H9 (cell line): ENCODE results near the gene FAM89B. TPM values are rescaled to one million over a fixed set of nuclear protein-coding genes. Genes with fewer than 3 reads are reported as not detected.

Experiments
- DNase-seq: peaks from one replicate; pipeline ENCODE4 v3.0.0-alpha.2; 2017
- H2AFZ ChIP-seq: one replicate; pipeline ENCODE4 v1.6.1; 2013; ENCODE audit warnings: mild to moderate bottlenecking, low read length, control low read depth, moderate library complexity
- H2AK5ac ChIP-seq: 2 replicates; pipeline ENCODE4 v1.6.1; 2013; ENCODE audit warnings: low read length, control low read depth, mixed read lengths; ENCODE audit not compliant: insufficient read length
- H2BK120ac ChIP-seq: one replicate; pipeline ENCODE4 v1.6.1; 2013; ENCODE audit warnings: low read depth, mild to moderate bottlenecking, low read length, control low read depth, inconsistent platforms; ENCODE audit not compliant: poor library complexity, severe bottlenecking
- H2BK12ac ChIP-seq: 2 replicates; pipeline ENCODE4 v1.6.1; 2013; ENCODE audit warnings: low read length, control low read depth, mixed read lengths, low read depth; ENCODE audit not compliant: insufficient read length
- H2BK15ac ChIP-seq: 2 replicates; pipeline ENCODE4 v1.6.1; 2013; ENCODE audit warnings: low read depth, low read length, control low read depth
- H2BK20ac ChIP-seq: one replicate; pipeline ENCODE4 v1.6.1; 2013; ENCODE audit warnings: low read depth, mild to moderate bottlenecking, low read length, control low read depth, inconsistent platforms; ENCODE audit not compliant: poor library complexity, severe bottlenecking
- H2BK5ac ChIP-seq: 2 replicates; pipeline ENCODE4 v1.6.1; 2013; ENCODE audit warnings: low read length, control low read depth, mixed read lengths; ENCODE audit not compliant: insufficient read length
- H3K14ac ChIP-seq: 2 replicates; pipeline ENCODE4 v1.6.1; 2013; ENCODE audit warnings: low read length, control low read depth; ENCODE audit not compliant: insufficient read depth
- H3K18ac ChIP-seq: 2 replicates; pipeline ENCODE4 v1.6.1; 2013; ENCODE audit warnings: low read depth, mild to moderate bottlenecking, mixed read lengths, low read length, control low read depth; ENCODE audit not compliant: insufficient read length
- H3K23ac ChIP-seq: 2 replicates; pipeline ENCODE4 v1.6.1; 2013; ENCODE audit warnings: low read length, control low read depth, mixed read lengths, low read depth; ENCODE audit not compliant: insufficient read length
- H3K23me2 ChIP-seq: 2 replicates; pipeline ENCODE4 v1.6.1; 2013; ENCODE audit warnings: low read depth, mild to moderate bottlenecking, mixed read lengths, low read length, control low read depth; ENCODE audit not compliant: insufficient read length, poor library complexity, severe bottlenecking
- H3K27ac ChIP-seq: 2 replicates; pipeline ENCODE4 v1.5.1; 2013; ENCODE audit warnings: low read length, control low read depth, mixed read lengths, low read depth; ENCODE audit not compliant: insufficient read length
- H3K27me3 ChIP-seq: 2 replicates; pipeline ENCODE4 v1.6.1; 2013; ENCODE audit warnings: low read length, control low read depth, inconsistent platforms; ENCODE audit not compliant: insufficient read depth
- H3K4ac ChIP-seq: 2 replicates; pipeline ENCODE4 v1.6.1; 2013; ENCODE audit warnings: low read depth, mild to moderate bottlenecking, control low read depth, inconsistent platforms, low read length, moderate library complexity
- H3K4me1 ChIP-seq: 2 replicates; pipeline ENCODE4 v1.6.1; 2013; ENCODE audit warnings: low read length, control low read depth, inconsistent platforms; ENCODE audit not compliant: insufficient read depth
- H3K4me2 ChIP-seq: 2 replicates; pipeline ENCODE4 v1.6.1; 2013; ENCODE audit warnings: low read length, control low read depth, mixed read lengths; ENCODE audit not compliant: insufficient read length, insufficient read depth
- H3K56ac ChIP-seq: 2 replicates; pipeline ENCODE4 v1.6.1; 2013; ENCODE audit warnings: low read depth, mild to moderate bottlenecking, mixed read lengths, low read length, control low read depth; ENCODE audit not compliant: insufficient read length
- H3K79me1 ChIP-seq: 2 replicates; pipeline ENCODE4 v1.6.1; 2013; ENCODE audit warnings: low read depth, mild to moderate bottlenecking, moderate library complexity, low read length, control low read depth, inconsistent platforms; ENCODE audit not compliant: insufficient read depth, poor library complexity, severe bottlenecking
- H3K79me2 ChIP-seq: 2 replicates; pipeline ENCODE4 v1.6.1; 2013; ENCODE audit warnings: low read length, control low read depth, inconsistent platforms; ENCODE audit not compliant: insufficient read depth
- H3K9ac ChIP-seq: 2 replicates; pipeline ENCODE4 v1.6.1; 2013; ENCODE audit warnings: low read length, control low read depth, mixed read lengths; ENCODE audit not compliant: insufficient read length; ENCODE audit errors: extremely low read depth
- H3K9me3 ChIP-seq: one replicate; pipeline ENCODE4 v1.6.1; 2013; ENCODE audit warnings: low read depth, low read length, inconsistent platforms; ENCODE audit not compliant: control insufficient read depth
- H3T11ph ChIP-seq: one replicate; pipeline ENCODE4 v1.6.1; 2013; ENCODE audit warnings: mild to moderate bottlenecking, low read length, control low read depth, inconsistent platforms
- H4K20me1 ChIP-seq: one replicate; pipeline ENCODE4 v1.6.1; 2013; ENCODE audit not compliant: control insufficient read depth, insufficient read length, insufficient read depth
- H4K5ac ChIP-seq: 2 replicates; pipeline ENCODE4 v1.6.1; 2013; ENCODE audit warnings: low read depth, mild to moderate bottlenecking, mixed read lengths, low read length, control low read depth; ENCODE audit not compliant: insufficient read length
- H4K8ac ChIP-seq: replicated peaks from 2 replicates; pipeline ENCODE4 v1.6.1; 2013; ENCODE audit warnings: low read length, control low read depth, mixed read lengths, low read depth; ENCODE audit not compliant: insufficient read length
- H4K91ac ChIP-seq: 2 replicates; pipeline ENCODE4 v1.6.1; 2013; ENCODE audit warnings: low read depth, mild to moderate bottlenecking, moderate library complexity, mixed read lengths, low read length, control low read depth; ENCODE audit not compliant: insufficient read length
- H3K27ac Mint-ChIP-seq, 3 experiments: 2 replicates in 2 of 3; 3 replicates in 1 of 3; pipeline ENCODE4 v1.8.0; 2020 to 2021; ENCODE audit warnings: mixed read lengths in 3 of 3, mild to moderate bottlenecking in 1 of 3, moderate library complexity in 1 of 3
- H3K27me3 Mint-ChIP-seq: 2 replicates; pipeline ENCODE4 v1.8.0; 2021; ENCODE audit warnings: low read depth, mild to moderate bottlenecking, moderate library complexity, mixed read lengths
- H3K36me3 Mint-ChIP-seq, 3 experiments: 2 replicates in 2 of 3; 3 replicates in 1 of 3; pipeline ENCODE4 v1.8.0; 2020 to 2021; ENCODE audit warnings: low read depth in 3 of 3, mixed read lengths in 3 of 3; ENCODE audit not compliant: insufficient read depth in 1 of 3
- H3K4me1 Mint-ChIP-seq, 2 experiments: 2 replicates each; pipeline ENCODE4 v1.8.0; 2020; ENCODE audit warnings: mixed read lengths in 2 of 2
- H3K4me3 Mint-ChIP-seq, 2 experiments: 2 replicates in 1 of 2; 3 replicates in 1 of 2; pipeline ENCODE4 v1.8.0; 2020 to 2021; ENCODE audit warnings: mild to moderate bottlenecking in 2 of 2, mixed read lengths in 2 of 2, moderate library complexity in 1 of 2
- H3K9me3 Mint-ChIP-seq, 2 experiments: 2 replicates in 1 of 2; 3 replicates in 1 of 2; pipeline ENCODE4 v1.8.0; 2020; ENCODE audit warnings: mild to moderate bottlenecking in 2 of 2, mixed read lengths in 2 of 2, moderate library complexity in 1 of 2
- WGBS: extraction: QIAGEN DNeasy Blood & Tissue Kit; methylation state at CpG from one replicate; pipeline ENCODE4 v1.1.7; 2013; ENCODE audit warnings: missing lambda C conversion rate, low lambda C conversion rate, mixed read lengths; ENCODE audit not compliant: insufficient read length; ENCODE audit errors: extremely low coverage; 5-methylcytosine and 5-hydroxymethylcytosine counted together
- total RNA-seq: library from RNA; stranded (reverse); gene quantifications from 2 replicates; pipeline ENCODE4 v1.2.1, GENCODE V29; 2021
- TF ChIP-seq, protein P1 (sequence below): fragments of 200-600 bp; sonication (generic); conservative IDR thresholded peaks from 3 replicates; pipeline ENCODE4 v1.8.0; 2021; ENCODE audit warnings: antibody characterized with exemption, mild to moderate bottlenecking

FAM89B gene
- total RNA-seq, 1 experiment from 2014 or later, result 21.7 TPM

DNA sequence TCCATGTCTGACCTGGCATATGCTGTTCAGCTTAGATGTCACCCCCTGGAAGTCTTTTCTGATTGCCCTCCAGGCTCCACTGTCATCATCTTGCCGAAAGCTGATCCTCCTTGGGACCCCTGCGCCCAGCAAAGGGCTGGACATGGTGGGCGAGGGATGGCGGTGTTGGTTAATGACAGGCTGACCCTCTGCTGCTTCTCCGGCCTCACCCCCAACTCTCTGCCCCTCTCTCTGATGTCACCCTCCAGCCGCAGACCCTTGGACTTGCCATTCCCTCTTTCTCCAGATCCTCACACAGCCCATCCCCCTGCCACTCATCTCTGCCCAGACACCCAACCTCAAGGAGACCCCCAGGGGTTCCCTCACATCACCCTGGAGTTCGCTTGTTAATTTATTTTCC, 5.8 kb downstream of the FAM89B start:
- Histone ChIP-seq H3K9ac (no peak overlapping the region), H2BK20ac (no peak overlapping the region)
- no peak overlapping the region; a peak in 1 of 5 replicates for H3K4me3 Mint-ChIP-seq

More for the DNA sequence above, 5.8 kb downstream of the FAM89B start:
- no peak overlapping the region for H2BK12ac ChIP-seq
- no CpG with 5 or more reads among the region's 7 CpGs for WGBS
- H3K14ac ChIP-seq, result no peak overlapping the region
- H3K4me1 ChIP-seq, result no peaks in the 10 kb centered on the region
- H3K23me2 ChIP-seq, result peaks cover 8% of the 10 kb centered on the region
- no peak overlapping the region for H2AK5ac ChIP-seq
- no peak overlapping the region for H2BK15ac ChIP-seq
- Mint-ChIP-seq H3K36me3 (peaks cover 0 to 7% (median 4%) of the 10 kb centered on the region in 3 experiments; a peak in 3 of 7 replicates), H3K27ac (no peak overlapping the region), H3K9me3 (no peaks in the 10 kb centered on the region), H3K27me3 (peaks cover 31% of the 10 kb centered on the region), H3K4me1 (peaks cover 18 to 31% of the 10 kb centered on the region in 2 experiments)
- no peak overlapping the region for H2BK120ac ChIP-seq
- H4K5ac ChIP-seq, result no peak overlapping the region
- DNase-seq, result no peak
- no peaks in the 10 kb centered on the region for H3K9me3 ChIP-seq
- no peaks in the 10 kb centered on the region for H3K79me1 ChIP-seq
- no peak overlapping the region for H2AFZ ChIP-seq
- no peaks in the 10 kb centered on the region for H4K20me1 ChIP-seq
- H3K4ac ChIP-seq, result no peak overlapping the region
- no peak overlapping the region for H3T11ph ChIP-seq
- H3K79me2 ChIP-seq, result no peaks in the 10 kb centered on the region
- peaks cover 8% of the 10 kb centered on the region; the same call in 1 of the 2 replicates for H3K27me3 ChIP-seq
- H3K18ac ChIP-seq, result no peak overlapping the region
- H4K8ac ChIP-seq, result no peak overlapping the region
- no peak overlapping the region for H3K4me2 ChIP-seq
- no peak overlapping the region for H3K56ac ChIP-seq
- no peak overlapping the region for H4K91ac ChIP-seq
- H3K23ac ChIP-seq, result no peak overlapping the region
- TF ChIP-seq, protein P1, sequence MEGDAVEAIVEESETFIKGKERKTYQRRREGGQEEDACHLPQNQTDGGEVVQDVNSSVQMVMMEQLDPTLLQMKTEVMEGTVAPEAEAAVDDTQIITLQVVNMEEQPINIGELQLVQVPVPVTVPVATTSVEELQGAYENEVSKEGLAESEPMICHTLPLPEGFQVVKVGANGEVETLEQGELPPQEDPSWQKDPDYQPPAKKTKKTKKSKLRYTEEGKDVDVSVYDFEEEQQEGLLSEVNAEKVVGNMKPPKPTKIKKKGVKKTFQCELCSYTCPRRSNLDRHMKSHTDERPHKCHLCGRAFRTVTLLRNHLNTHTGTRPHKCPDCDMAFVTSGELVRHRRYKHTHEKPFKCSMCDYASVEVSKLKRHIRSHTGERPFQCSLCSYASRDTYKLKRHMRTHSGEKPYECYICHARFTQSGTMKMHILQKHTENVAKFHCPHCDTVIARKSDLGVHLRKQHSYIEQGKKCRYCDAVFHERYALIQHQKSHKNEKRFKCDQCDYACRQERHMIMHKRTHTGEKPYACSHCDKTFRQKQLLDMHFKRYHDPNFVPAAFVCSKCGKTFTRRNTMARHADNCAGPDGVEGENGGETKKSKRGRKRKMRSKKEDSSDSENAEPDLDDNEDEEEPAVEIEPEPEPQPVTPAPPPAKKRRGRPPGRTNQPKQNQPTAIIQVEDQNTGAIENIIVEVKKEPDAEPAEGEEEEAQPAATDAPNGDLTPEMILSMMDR, result no peak
- H2BK5ac ChIP-seq, result no peak overlapping the region
- H3K27ac ChIP-seq, result no peak overlapping the region
